GM23338 (cell line): ENCODE data around the gene ZBTB1. TPM values are rescaled to one million over a fixed set of nuclear protein-coding genes. Genes with fewer than 3 reads are reported as not detected.
A peak's percentile ranks its signal among the peaks of the same experiment; 100 is the strongest.

Experiments
- ATAC-seq: fragments of 200-7000 bp; cut with Tn5 transposase; 3 replicates; pipeline ENCODE4 v1.9.1; 2020
- DNase-seq: peaks from one replicate; pipeline ENCODE4 v3.0.0-alpha.2; 2015; ENCODE audit warnings: low spot score
- H2AFZ ChIP-seq: fragments of 200-600 bp; sonication (generic); 2 replicates; pipeline ENCODE4 v1.8.0; 2016; ENCODE audit warnings: antibody characterized with exemption, mild to moderate bottlenecking, moderate library complexity
- H3F3A ChIP-seq: fragments of 200-600 bp; sonication (generic); replicated peaks from 2 replicates; pipeline ENCODE4 v1.8.0; 2017; ENCODE audit warnings: antibody characterized with exemption, mixed run types, low read depth
- H3K27ac ChIP-seq: fragments of 200-600 bp; sonication (generic); 2 replicates; pipeline ENCODE4 v1.6.1; 2016; ENCODE audit warnings: low read depth
- H3K27me3 ChIP-seq: fragments of 200-600 bp; sonication (generic); 2 replicates; pipeline ENCODE4 v1.8.0; 2016; ENCODE audit warnings: mild to moderate bottlenecking, mixed run types, moderate library complexity; ENCODE audit not compliant: insufficient read depth
- H3K36me3 ChIP-seq: fragments of 200-600 bp; sonication (generic); 2 replicates; pipeline ENCODE4 v1.8.0; 2016; ENCODE audit warnings: mild to moderate bottlenecking; ENCODE audit not compliant: insufficient read depth
- H3K4me1 ChIP-seq: fragments of 200-600 bp; sonication (generic); 2 replicates; pipeline ENCODE4 v1.8.0; 2016; ENCODE audit warnings: mild to moderate bottlenecking, moderate library complexity; ENCODE audit not compliant: insufficient read depth
- H3K4me2 ChIP-seq: fragments of 200-600 bp; sonication (generic); 2 replicates; pipeline ENCODE4 v1.7.1; 2017; ENCODE audit warnings: mixed run types
- H3K4me3 ChIP-seq: fragments of 200-600 bp; sonication (generic); 2 replicates; pipeline ENCODE4 v1.6.1; 2016; ENCODE audit warnings: mixed run types
- H3K79me2 ChIP-seq: fragments of 200-600 bp; sonication (generic); replicated peaks from 2 replicates; pipeline ENCODE4 v1.8.0; 2017; ENCODE audit warnings: mild to moderate bottlenecking; ENCODE audit not compliant: insufficient read depth
- H3K9me2 ChIP-seq: fragments of 200-600 bp; sonication (generic); 2 replicates; pipeline ENCODE4 v1.8.0; 2017; ENCODE audit not compliant: insufficient read depth
- H4K20me1 ChIP-seq: fragments of 200-600 bp; sonication (generic); replicated peaks from 2 replicates; pipeline ENCODE4 v1.8.0; 2017; ENCODE audit warnings: mild to moderate bottlenecking; ENCODE audit not compliant: insufficient read depth
- H3K27ac Mint-ChIP-seq: 2 replicates; pipeline ENCODE4 v1.8.0; 2020; ENCODE audit warnings: inconsistent platforms, mild to moderate bottlenecking, moderate library complexity, mixed read lengths
- H3K27me3 Mint-ChIP-seq: 3 replicates; pipeline ENCODE4 v1.8.0; 2022; ENCODE audit warnings: low read depth, mild to moderate bottlenecking, moderate library complexity, mixed read lengths, inconsistent platforms; ENCODE audit not compliant: insufficient read depth, poor library complexity
- H3K36me3 Mint-ChIP-seq: 3 replicates; pipeline ENCODE4 v1.8.0; 2021; ENCODE audit warnings: low read depth, mild to moderate bottlenecking, inconsistent platforms, moderate library complexity, mixed read lengths
- H3K4me1 Mint-ChIP-seq: 3 replicates; pipeline ENCODE4 v1.8.0; 2020; ENCODE audit warnings: mild to moderate bottlenecking, inconsistent platforms, mixed read lengths
- H3K4me3 Mint-ChIP-seq: 3 replicates; pipeline ENCODE4 v1.8.0; 2021; ENCODE audit warnings: moderate library complexity, mild to moderate bottlenecking, inconsistent platforms, mixed read lengths
- H3K9me3 Mint-ChIP-seq: 3 replicates; pipeline ENCODE4 v1.8.0; 2020; ENCODE audit warnings: moderate library complexity, mild to moderate bottlenecking, inconsistent platforms, mixed read lengths
- EZH2phosphoT487 ChIP-seq: fragments of 200-600 bp; sonication (generic); IDR thresholded peaks from one replicate; pipeline ENCODE4 v1.8.1; 2018; ENCODE audit warnings: antibody characterized with exemption; ENCODE audit not compliant: unreplicated experiment
- POLR2AphosphoS5 ChIP-seq: IDR thresholded peaks from 2 replicates; pipeline ENCODE4 v1.6.1; 2016; ENCODE audit warnings: antibody characterized with exemption, low read depth
- STAT1 ChIP-seq: IDR thresholded peaks from one replicate; pipeline ENCODE4 v1.6.1; 2016; ENCODE audit warnings: antibody characterized with exemption; ENCODE audit not compliant: unreplicated experiment
- polyA plus RNA-seq: library from polyadenylated mRNA; unstranded; fragments of >200 nt; fragmentation: Nextera tagmentation; extraction: Ambion mirVana; gene quantifications from 2 replicates; pipeline ENCODE4 v1.2.1, GENCODE V29; 2016
- total RNA-seq: library from RNA; depleted of rRNA; stranded (reverse); fragments of >200 nt; shearing (Covaris generic); gene quantifications from 2 replicates; pipeline ENCODE4 v1.2.3, GENCODE V29; 2014
- TF ChIP-seq, protein P1 (sequence below), 2 experiments: fragments of 200-600 bp in 1 of 2; sonication (generic) in 1 of 2; conservative IDR thresholded peaks; 2 replicates each; pipeline versions ENCODE4 v1.5.1 to v1.6.1; 2016 to 2017; ENCODE audit warnings: antibody characterized with exemption in 2 of 2, low read depth in 2 of 2, mild to moderate bottlenecking in 2 of 2, moderate library complexity in 1 of 2
- TF ChIP-seq, protein P2 (sequence below): IDR thresholded peaks from one replicate; pipeline ENCODE4 v1.6.1; 2018; ENCODE audit warnings: antibody characterized with exemption; ENCODE audit not compliant: unreplicated experiment
- TF ChIP-seq, protein P3 (sequence below): IDR thresholded peaks from 2 replicates; pipeline ENCODE4 v1.6.1; 2016; ENCODE audit warnings: antibody characterized with exemption

Gene ZBTB1
- total and polyA plus RNA-seq, 2 experiments from 2014 or later: 11.2 to 33.0 TPM

DNA sequence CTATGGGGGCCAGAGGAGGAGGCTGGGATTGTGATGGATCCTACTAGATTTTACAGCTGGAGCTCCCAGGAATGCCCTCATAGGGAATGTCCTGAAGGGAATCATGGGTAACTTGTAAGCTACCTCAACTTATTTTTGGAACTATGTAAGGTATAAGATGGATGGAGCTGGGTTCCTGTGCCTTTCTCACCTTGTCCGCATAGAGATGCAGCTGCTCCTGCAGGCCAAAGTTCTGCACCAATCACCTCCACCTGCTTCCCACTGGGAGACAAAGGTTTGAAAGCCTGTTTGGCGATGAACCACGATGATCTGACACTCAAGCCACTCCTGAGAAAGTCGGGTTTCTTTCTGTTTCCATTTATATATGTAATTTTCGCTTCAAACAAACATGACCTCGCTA, 39.9 kb upstream of the ZBTB1 start:
- H3K36me3 Mint-ChIP-seq: peaks cover 15% of the 10 kb centered on the region
- TF ChIP-seq STAT1 (no peak), POLR2AphosphoS5 (peak; percentile 29; the same call in 1 of the 2 replicates)
- TF ChIP-seq, protein P1, sequence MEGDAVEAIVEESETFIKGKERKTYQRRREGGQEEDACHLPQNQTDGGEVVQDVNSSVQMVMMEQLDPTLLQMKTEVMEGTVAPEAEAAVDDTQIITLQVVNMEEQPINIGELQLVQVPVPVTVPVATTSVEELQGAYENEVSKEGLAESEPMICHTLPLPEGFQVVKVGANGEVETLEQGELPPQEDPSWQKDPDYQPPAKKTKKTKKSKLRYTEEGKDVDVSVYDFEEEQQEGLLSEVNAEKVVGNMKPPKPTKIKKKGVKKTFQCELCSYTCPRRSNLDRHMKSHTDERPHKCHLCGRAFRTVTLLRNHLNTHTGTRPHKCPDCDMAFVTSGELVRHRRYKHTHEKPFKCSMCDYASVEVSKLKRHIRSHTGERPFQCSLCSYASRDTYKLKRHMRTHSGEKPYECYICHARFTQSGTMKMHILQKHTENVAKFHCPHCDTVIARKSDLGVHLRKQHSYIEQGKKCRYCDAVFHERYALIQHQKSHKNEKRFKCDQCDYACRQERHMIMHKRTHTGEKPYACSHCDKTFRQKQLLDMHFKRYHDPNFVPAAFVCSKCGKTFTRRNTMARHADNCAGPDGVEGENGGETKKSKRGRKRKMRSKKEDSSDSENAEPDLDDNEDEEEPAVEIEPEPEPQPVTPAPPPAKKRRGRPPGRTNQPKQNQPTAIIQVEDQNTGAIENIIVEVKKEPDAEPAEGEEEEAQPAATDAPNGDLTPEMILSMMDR (conservative IDR thresholded peaks at IDR 0.05; ENCODE audit: low read depth in 2 of 2): no peak
- TF ChIP-seq, protein P2, sequence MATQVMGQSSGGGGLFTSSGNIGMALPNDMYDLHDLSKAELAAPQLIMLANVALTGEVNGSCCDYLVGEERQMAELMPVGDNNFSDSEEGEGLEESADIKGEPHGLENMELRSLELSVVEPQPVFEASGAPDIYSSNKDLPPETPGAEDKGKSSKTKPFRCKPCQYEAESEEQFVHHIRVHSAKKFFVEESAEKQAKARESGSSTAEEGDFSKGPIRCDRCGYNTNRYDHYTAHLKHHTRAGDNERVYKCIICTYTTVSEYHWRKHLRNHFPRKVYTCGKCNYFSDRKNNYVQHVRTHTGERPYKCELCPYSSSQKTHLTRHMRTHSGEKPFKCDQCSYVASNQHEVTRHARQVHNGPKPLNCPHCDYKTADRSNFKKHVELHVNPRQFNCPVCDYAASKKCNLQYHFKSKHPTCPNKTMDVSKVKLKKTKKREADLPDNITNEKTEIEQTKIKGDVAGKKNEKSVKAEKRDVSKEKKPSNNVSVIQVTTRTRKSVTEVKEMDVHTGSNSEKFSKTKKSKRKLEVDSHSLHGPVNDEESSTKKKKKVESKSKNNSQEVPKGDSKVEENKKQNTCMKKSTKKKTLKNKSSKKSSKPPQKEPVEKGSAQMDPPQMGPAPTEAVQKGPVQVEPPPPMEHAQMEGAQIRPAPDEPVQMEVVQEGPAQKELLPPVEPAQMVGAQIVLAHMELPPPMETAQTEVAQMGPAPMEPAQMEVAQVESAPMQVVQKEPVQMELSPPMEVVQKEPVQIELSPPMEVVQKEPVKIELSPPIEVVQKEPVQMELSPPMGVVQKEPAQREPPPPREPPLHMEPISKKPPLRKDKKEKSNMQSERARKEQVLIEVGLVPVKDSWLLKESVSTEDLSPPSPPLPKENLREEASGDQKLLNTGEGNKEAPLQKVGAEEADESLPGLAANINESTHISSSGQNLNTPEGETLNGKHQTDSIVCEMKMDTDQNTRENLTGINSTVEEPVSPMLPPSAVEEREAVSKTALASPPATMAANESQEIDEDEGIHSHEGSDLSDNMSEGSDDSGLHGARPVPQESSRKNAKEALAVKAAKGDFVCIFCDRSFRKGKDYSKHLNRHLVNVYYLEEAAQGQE: no peak
- TF ChIP-seq, protein P3, sequence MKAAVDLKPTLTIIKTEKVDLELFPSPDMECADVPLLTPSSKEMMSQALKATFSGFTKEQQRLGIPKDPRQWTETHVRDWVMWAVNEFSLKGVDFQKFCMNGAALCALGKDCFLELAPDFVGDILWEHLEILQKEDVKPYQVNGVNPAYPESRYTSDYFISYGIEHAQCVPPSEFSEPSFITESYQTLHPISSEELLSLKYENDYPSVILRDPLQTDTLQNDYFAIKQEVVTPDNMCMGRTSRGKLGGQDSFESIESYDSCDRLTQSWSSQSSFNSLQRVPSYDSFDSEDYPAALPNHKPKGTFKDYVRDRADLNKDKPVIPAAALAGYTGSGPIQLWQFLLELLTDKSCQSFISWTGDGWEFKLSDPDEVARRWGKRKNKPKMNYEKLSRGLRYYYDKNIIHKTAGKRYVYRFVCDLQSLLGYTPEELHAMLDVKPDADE: no peak
- peaks cover 11% of the 10 kb centered on the region; the same call in 2 of the 3 replicates for H3K4me1 Mint-ChIP-seq
- ATAC-seq (peak; percentile 32), DNase-seq (peak; percentile 54)
- H3F3A ChIP-seq: peaks cover 21% of the 10 kb centered on the region; the same call in 1 of the 2 replicates
- H3K79me2 ChIP-seq: no peaks in the 10 kb centered on the region
- no peak overlapping the region for H3K27ac Mint-ChIP-seq
- no peaks in the 10 kb centered on the region for H3K9me3 Mint-ChIP-seq
- peaks cover 5% of the 10 kb centered on the region for H3K27me3 Mint-ChIP-seq
- no peaks in the 10 kb centered on the region for H3K9me2 ChIP-seq
- H3K36me3 ChIP-seq: peaks cover 3% of the 10 kb centered on the region; the same call in 1 of the 2 replicates
- 0 out of 2 replicates have a peak, but pooled peaks cover 4% of the 10 kb centered on the region for H3K4me1 ChIP-seq
- peak overlapping the region; percentile 75 for H3K4me3 Mint-ChIP-seq
- no peaks in the 10 kb centered on the region for H4K20me1 ChIP-seq
- no peak overlapping the region; the same call in 1 of the 2 replicates for H3K27ac ChIP-seq
- H3K4me2 ChIP-seq: peak overlapping the region; percentile 92
- peak overlapping the region; percentile 81; the same call in 1 of the 2 replicates for H2AFZ ChIP-seq
- peaks cover 11% of the 10 kb centered on the region; the same call in 1 of the 2 replicates for H3K27me3 ChIP-seq
- H3K4me3 ChIP-seq: peak overlapping the region; percentile 90

DNA sequence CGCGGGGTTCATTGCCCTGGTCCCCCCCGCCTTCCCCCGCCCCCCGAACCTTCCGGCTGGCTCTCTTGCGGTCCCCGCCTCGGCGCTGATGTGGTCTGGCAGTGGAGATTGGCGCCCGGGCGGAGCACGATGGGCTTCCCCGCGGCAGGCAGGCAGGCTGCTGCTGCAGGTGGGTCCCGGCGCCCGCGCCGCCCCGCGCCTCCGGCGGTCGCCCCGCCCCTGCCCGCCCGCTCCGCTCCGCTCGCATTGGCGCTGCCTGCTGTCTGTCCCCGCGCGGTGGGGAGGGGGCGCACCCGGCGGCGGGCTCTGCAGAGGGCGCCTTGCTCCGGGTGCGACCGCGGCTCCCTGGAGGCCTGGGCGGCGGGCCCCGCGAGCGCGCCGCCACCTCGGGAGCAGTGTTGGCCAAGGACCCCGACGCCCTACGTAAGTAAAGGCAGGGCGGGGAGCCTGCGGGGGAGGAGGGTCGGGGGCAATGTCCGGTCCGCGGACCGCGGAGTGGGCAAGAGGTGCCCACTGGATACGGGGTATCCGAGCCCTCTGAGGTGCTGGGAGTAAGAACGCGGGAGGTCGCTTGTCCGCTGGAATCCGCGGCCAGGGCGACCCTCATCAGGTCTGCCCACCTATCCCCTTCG, 39.3 kb upstream of the ZBTB1 start, which contains the start of gene AKAP5:
TSS of gene AKAP5 (plus strand) at position 309 of the 632 bp plus-strand sequence. CDS start 2,896 bp downstream, outside the sequence.
- DNase-seq (peak; percentile 91), ATAC-seq (peak; percentile 95)
- Histone ChIP-seq H3K4me3 (peak within 1 kb of the TSS; percentile 90), H3K36me3 (no peaks in the 10 kb centered on the region), H3F3A (peaks cover 21% of the 10 kb centered on the region; the same call in 1 of the 2 replicates), H2AFZ (peak within 1 kb of the TSS; percentile 93), H3K4me2 (peak within 1 kb of the TSS; percentile 92), H3K27ac (peak within 1 kb of the TSS; percentile 55), H4K20me1 (no peaks in the 10 kb centered on the region), H3K27me3 (peaks cover 11% of the 10 kb centered on the region; the same call in 1 of the 2 replicates), H3K79me2 (no peaks in the 10 kb centered on the region), H3K4me1 (0 out of 2 replicates have a peak, but pooled peaks cover 4% of the 10 kb centered on the region), H3K9me2 (no peaks in the 10 kb centered on the region)
- H3K9me3 Mint-ChIP-seq: no peaks in the 10 kb centered on the region
- peaks cover 11% of the 10 kb centered on the region; the same call in 2 of the 3 replicates for H3K4me1 Mint-ChIP-seq
- peaks cover 5% of the 10 kb centered on the region for H3K27me3 Mint-ChIP-seq
- no peak within 1 kb of the TSS for H3K27ac Mint-ChIP-seq
- peaks cover 9% of the 10 kb centered on the region for H3K36me3 Mint-ChIP-seq
- peak within 1 kb of the TSS; percentile 75 for H3K4me3 Mint-ChIP-seq
- TF ChIP-seq, protein P1 (conservative IDR thresholded peaks at IDR 0.05; ENCODE audit: low read depth in 2 of 2): peak in 1 of 2 experiments; percentile 28; a peak in 1 of 4 replicates
- TF ChIP-seq, protein P2: no peak
- no peak for TF ChIP-seq STAT1
- TF ChIP-seq, protein P3: no peak; the same call in 1 of the 2 replicates
- no peak for TF ChIP-seq EZH2phosphoT487
- TF ChIP-seq POLR2AphosphoS5: no peak; the same call in 1 of the 2 replicates
